PC-9 (cell line): Measurements from ENCODE around the gene ZNF217.
"Not testable (repeated sequence)": the region's sequence is repeated elsewhere in the genome, so short reads cannot be mapped to it uniquely, and the experiment has no call there.

Experiments
- CTCF ChIP-seq: fragments of 200-600 bp; sonication (generic); conservative IDR thresholded peaks from 2 replicates; pipeline ENCODE4 v1.6.1; 2017; ENCODE audit warnings: mixed run types, antibody characterized with exemption, mild to moderate bottlenecking, moderate library complexity
- EZH2 ChIP-seq: fragments of 200-600 bp; sonication (generic); IDR thresholded peaks from 2 replicates; pipeline ENCODE4 v1.8.0; 2017; ENCODE audit warnings: antibody characterized with exemption, low read depth

- not testable (repeated sequence) for TF ChIP-seq CTCF, EZH2
Measured at GRCh38 chr20:53605401-53605800, 11.8 kb upstream of the ZNF217 start.
